Sigmoid colon (tissue), 7 donors: ENCODE results near the gene ZNF318. TPM values are rescaled to one million over a fixed set of nuclear protein-coding genes. Genes with fewer than 3 reads are reported as not detected.
A peak's percentile ranks its signal among the peaks of the same experiment; 100 is the strongest.

ENCODE experiments used
- DNase-seq: peaks from one replicate; pipeline ENCODE4 v3.0.0-alpha.2; 2019
- H3K27ac ChIP-seq, 4 donors: fragments of 200-600 bp; sonication (generic); one replicate each; pipeline ENCODE4 v1.5.1; 2016 to 2019; ENCODE audit warnings: mild to moderate bottlenecking in 1 of 4
- H3K27me3 ChIP-seq, 3 donors: fragments of 200-600 bp; sonication (generic); one replicate each; pipeline ENCODE4 v1.5.1; 2019; ENCODE audit warnings: mild to moderate bottlenecking in 1 of 3
- H3K36me3 ChIP-seq, 4 donors: fragments of 200-600 bp; sonication (generic); one replicate each; pipeline ENCODE4 v1.5.1; 2016 to 2019
- H3K4me1 ChIP-seq, 4 donors: fragments of 200-600 bp; sonication (generic); one replicate each; pipeline ENCODE4 v1.5.1; 2017 to 2019
- H3K4me3 ChIP-seq, 4 donors: fragments of 200-600 bp; sonication (generic); one replicate each; pipeline ENCODE4 v1.5.1; 2017 to 2019; ENCODE audit warnings: mild to moderate bottlenecking in 2 of 4, moderate library complexity in 1 of 4
- H3K9me3 ChIP-seq, 4 donors: fragments of 200-600 bp in 3 of 4; sonication (generic) in 3 of 4; one replicate each; pipeline versions ENCODE4 v1.5.1 to v1.6.1; 2013 to 2019
- EP300 ChIP-seq, 4 donors: sonication (generic); formaldehyde crosslinking; IDR thresholded peaks; one replicate each; pipeline ENCODE4 v1.6.1; 2017; ENCODE audit warnings: antibody characterized with exemption in 4 of 4
- POLR2A ChIP-seq, 2 donors: fragments of 450-650 bp; IDR thresholded peaks; one replicate each; pipeline ENCODE4 v1.6.1; 2016; ENCODE audit warnings: antibody characterized with exemption in 2 of 2, mild to moderate bottlenecking in 2 of 2, moderate library complexity in 2 of 2
- POLR2AphosphoS5 ChIP-seq, 4 donors: sonication (generic); formaldehyde crosslinking; IDR thresholded peaks; one replicate each; pipeline ENCODE4 v1.6.1; 2017; ENCODE audit warnings: antibody characterized with exemption in 4 of 4
- WGBS, 2 donors: extraction: QIAGEN DNeasy Blood & Tissue Kit; methylation state at CpG; one replicate each; pipeline ENCODE4 v1.1.7; 2013; 5-methylcytosine and 5-hydroxymethylcytosine counted together
- intact Hi-C: fragments of 100-400 bp; cut with DNase I; formaldehyde crosslinking; loops from one replicate; pipeline ENCODE4 v1.15.1; 2023
- polyA plus RNA-seq, 3 donors: library from polyadenylated mRNA; stranded (reverse); fragments of 200-250 nt; gene quantifications; one replicate each; pipeline ENCODE4 v1.2.3, GENCODE V29; 2013
- small RNA-seq, 3 donors: library from RNA; depleted of rRNA; stranded (forward); fragments of <200 nt; gene quantifications; one replicate each; pipeline ENCODE3, GENCODE V24; 2016
- total RNA-seq, 4 donors: library from RNA; depleted of rRNA; stranded (reverse); fragments of >200 nt; gene quantifications; one replicate each; pipeline ENCODE4 v1.1.0, GENCODE V29; 2016
- TF ChIP-seq, protein P1 (sequence below), 4 experiments: fragments of 450-650 bp in 3 of 4; fragments of 200-600 bp in 1 of 4; IDR thresholded peaks; one replicate each; pipeline ENCODE4 v1.5.1; 2016 to 2019; ENCODE audit warnings: antibody characterized with exemption in 4 of 4, mild to moderate bottlenecking in 3 of 4, moderate library complexity in 2 of 4
- donor health status: healthy with polysubstance abuse.
- donor health status: Bipolar disorder and iron deficiency.
- donor health status: healthy.

ZNF318 gene
- total and polyA plus RNA-seq, 7 donors: 2.1 to 19.1 (median 12.7) TPM

DNA sequence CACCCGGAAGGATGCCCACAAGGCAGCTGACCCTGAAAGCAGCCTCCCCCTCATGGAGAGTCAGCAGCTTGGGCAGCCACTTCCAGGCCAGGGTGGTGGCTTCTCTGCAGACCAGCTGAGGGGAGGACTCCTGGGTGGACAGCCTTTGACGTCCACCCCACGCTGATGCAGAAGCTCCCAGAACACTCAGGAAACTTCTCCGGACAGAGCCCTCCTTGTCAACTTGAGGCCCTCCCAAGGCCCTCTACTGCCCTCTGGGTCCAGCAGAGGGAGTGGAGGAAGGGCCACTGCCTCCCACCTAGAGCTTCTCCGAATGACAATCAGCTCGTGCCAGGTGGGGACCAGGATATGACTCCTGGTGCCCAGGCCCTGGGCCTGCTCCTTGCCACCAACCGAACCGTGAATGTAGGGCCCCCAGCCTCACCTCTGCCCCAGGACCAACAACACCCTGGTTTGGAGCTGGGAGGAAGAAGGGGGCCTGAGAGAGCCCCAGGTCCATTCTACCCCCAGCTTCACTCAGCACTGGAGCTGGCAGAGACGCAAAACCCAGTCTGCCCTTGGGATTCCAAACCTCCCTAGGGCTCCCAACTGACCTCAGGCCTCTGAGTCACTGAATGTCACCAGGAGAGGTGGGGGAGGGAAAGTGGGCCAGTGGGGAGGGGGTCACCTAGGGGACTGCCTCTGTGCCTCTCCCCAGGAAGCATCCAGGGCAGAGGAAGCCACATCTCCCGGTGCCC lies 82.3 kb downstream of the ZNF318 start:
- WGBS, 2 donors: 72 to 80% methylated on average over 10 of the region's 10 CpGs
- DNase-seq: no peak
- Histone ChIP-seq H3K27me3 (peaks cover 7 to 36% (median 19%) of the 10 kb centered on the region in 3 donors), H3K4me3 (no peak overlapping the region), H3K36me3 (no peaks in the 10 kb centered on the region), H3K4me1 (peaks cover 0 to 10% (median 0%) of the 10 kb centered on the region in 4 donors), H3K9me3 (no peaks in the 10 kb centered on the region), H3K27ac (no peak overlapping the region)
- intact Hi-C loops: no loop called here
- no peak for TF ChIP-seq POLR2A (IDR thresholded peaks at IDR 0.05)
- TF ChIP-seq, protein P1, sequence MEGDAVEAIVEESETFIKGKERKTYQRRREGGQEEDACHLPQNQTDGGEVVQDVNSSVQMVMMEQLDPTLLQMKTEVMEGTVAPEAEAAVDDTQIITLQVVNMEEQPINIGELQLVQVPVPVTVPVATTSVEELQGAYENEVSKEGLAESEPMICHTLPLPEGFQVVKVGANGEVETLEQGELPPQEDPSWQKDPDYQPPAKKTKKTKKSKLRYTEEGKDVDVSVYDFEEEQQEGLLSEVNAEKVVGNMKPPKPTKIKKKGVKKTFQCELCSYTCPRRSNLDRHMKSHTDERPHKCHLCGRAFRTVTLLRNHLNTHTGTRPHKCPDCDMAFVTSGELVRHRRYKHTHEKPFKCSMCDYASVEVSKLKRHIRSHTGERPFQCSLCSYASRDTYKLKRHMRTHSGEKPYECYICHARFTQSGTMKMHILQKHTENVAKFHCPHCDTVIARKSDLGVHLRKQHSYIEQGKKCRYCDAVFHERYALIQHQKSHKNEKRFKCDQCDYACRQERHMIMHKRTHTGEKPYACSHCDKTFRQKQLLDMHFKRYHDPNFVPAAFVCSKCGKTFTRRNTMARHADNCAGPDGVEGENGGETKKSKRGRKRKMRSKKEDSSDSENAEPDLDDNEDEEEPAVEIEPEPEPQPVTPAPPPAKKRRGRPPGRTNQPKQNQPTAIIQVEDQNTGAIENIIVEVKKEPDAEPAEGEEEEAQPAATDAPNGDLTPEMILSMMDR (IDR thresholded peaks at IDR 0.05): peak in 1 of 4 experiments; percentile 18

DNA sequence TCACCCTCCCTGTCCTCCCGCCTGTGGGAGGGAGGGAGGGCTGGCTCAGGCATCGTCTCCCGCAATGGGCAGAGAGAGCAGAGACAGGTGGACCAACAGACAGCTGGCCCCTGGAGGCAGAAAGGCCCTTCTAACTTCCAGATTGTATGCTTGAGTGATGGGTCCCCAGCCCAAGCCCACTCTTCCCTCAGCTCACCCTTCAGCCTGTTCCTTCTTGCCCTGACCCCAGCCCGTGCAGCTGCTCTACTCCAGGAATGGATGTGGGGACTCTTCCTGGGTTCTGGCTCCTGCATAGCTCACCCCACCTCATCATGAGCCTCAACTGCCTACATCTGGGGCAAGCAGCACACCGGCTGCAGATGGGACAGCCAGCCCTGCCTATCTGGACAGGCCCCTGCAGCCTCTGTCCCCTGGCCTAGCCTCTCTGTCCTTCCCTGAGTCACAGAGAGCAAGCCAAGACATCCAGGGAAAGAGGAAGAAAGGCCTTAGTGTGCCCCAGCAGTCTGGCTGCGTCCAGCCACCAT lies 82.9 kb downstream of the ZNF318 start:
- H3K27ac ChIP-seq: no peak overlapping the region
- WGBS, 2 donors: 92 to 95% methylated on average over 6 of the region's 6 CpGs
- peaks cover 0 to 10% (median 0%) of the 10 kb centered on the region in 4 donors for H3K4me1 ChIP-seq
- TF ChIP-seq POLR2AphosphoS5 (IDR thresholded peaks at IDR 0.05) (no peak), EP300 (IDR thresholded peaks at IDR 0.05) (no peak)
- H3K4me3 ChIP-seq: no peak overlapping the region
- no peaks in the 10 kb centered on the region for H3K9me3 ChIP-seq
- DNase-seq: no peak
- H3K27me3 ChIP-seq: peaks cover 7 to 36% (median 19%) of the 10 kb centered on the region in 3 donors
- no peaks in the 10 kb centered on the region for H3K36me3 ChIP-seq
- intact Hi-C loops: no loop called here

Small RNA genes lying within 50 kb of the gene (small RNA-seq; reads per million reads assigned to genes)
- 0 reads per million in 3 donors for gene AL590383.1
- gene RPL12P47: 0 reads per million in 3 donors

Other genes starting within 250 kb of the ZNF318 start
- gene SRF, start 198.4 kb downstream of the ZNF318 start, total RNA-seq: 10 to 100 TPM; 64.2 to 96.9 (median 89.1) TPM
- gene SRF, start 198.4 kb downstream of the ZNF318 start, polyA plus RNA-seq: 10 to 100 TPM; 12.6 to 31.2 (median 13.9) TPM
- gene CUL9, start 187.5 kb downstream of the ZNF318 start, total RNA-seq: 10 to 100 TPM; 21.7 to 49.6 (median 31.9) TPM
- 10 to 100 TPM in 2 of 3 donors, 1 to 10 TPM in 1; 5.1 to 32.9 (median 12.6) TPM for gene CUL9, start 187.5 kb downstream of the ZNF318 start, polyA plus RNA-seq
- gene DNPH1, start 140.2 kb downstream of the ZNF318 start, total RNA-seq: 10 to 100 TPM; 32.1 to 96.0 (median 90.3) TPM
- gene DNPH1, start 140.2 kb downstream of the ZNF318 start, polyA plus RNA-seq: 100 to 1,000 TPM; 155 to 188 (median 163) TPM
- under 1 TPM in 3 of 4 donors, not detected in 1; under 0.01 to 0.55 (median 0.27) TPM for gene TTBK1, start 126.2 kb downstream of the ZNF318 start, total RNA-seq
- under 1 TPM; under 0.01 to 0.41 (median 0.23) TPM for gene TTBK1, start 126.2 kb downstream of the ZNF318 start, polyA plus RNA-seq
- gene SLC22A7, start 71.4 kb downstream of the ZNF318 start, total RNA-seq: not detected
- gene SLC22A7, start 71.4 kb downstream of the ZNF318 start, polyA plus RNA-seq: not detected
- gene CRIP3, start 60.8 kb downstream of the ZNF318 start, total RNA-seq: not detected
- 1 to 10 TPM in 1 of 3 donors, not detected in 2; 5.2 TPM for gene CRIP3, start 60.8 kb downstream of the ZNF318 start, polyA plus RNA-seq
- 10 to 100 TPM; 11.5 to 24.9 (median 12.3) TPM for gene ABCC10, start 57.9 kb upstream of the ZNF318 start, total RNA-seq
- gene ABCC10, start 57.9 kb upstream of the ZNF318 start, polyA plus RNA-seq: 10 to 100 TPM in 1 of 3 donors, 1 to 10 TPM in 2; 2.4 to 25.0 (median 5.1) TPM
- not detected for gene DLK2, start 85.9 kb upstream of the ZNF318 start, total RNA-seq
- under 1 TPM in 1 of 3 donors, not detected in 2; 0.64 TPM for gene DLK2, start 85.9 kb upstream of the ZNF318 start, polyA plus RNA-seq
- gene TJAP1, start 107.9 kb upstream of the ZNF318 start, total RNA-seq: 10 to 100 TPM; 14.8 to 27.1 (median 23.6) TPM
- 10 to 100 TPM in 1 of 3 donors, 1 to 10 TPM in 2; 3.0 to 20.0 (median 9.0) TPM for gene TJAP1, start 107.9 kb upstream of the ZNF318 start, polyA plus RNA-seq
- 1 to 10 TPM in 2 of 4 donors, under 1 TPM in 2; 0.33 to 1.1 (median 0.72) TPM for gene LRRC73, start 140.7 kb upstream of the ZNF318 start, total RNA-seq
- gene LRRC73, start 140.7 kb upstream of the ZNF318 start, polyA plus RNA-seq: under 1 TPM in 1 of 3 donors, not detected in 2; 0.47 TPM
- gene YIPF3, start 147.3 kb upstream of the ZNF318 start, total RNA-seq: 10 to 100 TPM; 58.4 to 74.2 (median 66.0) TPM
- 10 to 100 TPM; 35.4 to 93.6 (median 42.6) TPM for gene YIPF3, start 147.3 kb upstream of the ZNF318 start, polyA plus RNA-seq
- 10 to 100 TPM; 11.9 to 25.5 (median 19.1) TPM for gene POLR1C, start 147.4 kb upstream of the ZNF318 start, total RNA-seq
- 10 to 100 TPM; 12.6 to 39.5 (median 14.3) TPM for gene POLR1C, start 147.4 kb upstream of the ZNF318 start, polyA plus RNA-seq
- 10 to 100 TPM; 13.7 to 53.7 (median 14.7) TPM for gene XPO5, start 206.4 kb upstream of the ZNF318 start, total RNA-seq
- 10 to 100 TPM in 1 of 3 donors, 1 to 10 TPM in 2; 3.0 to 11.5 (median 7.8) TPM for gene XPO5, start 206.4 kb upstream of the ZNF318 start, polyA plus RNA-seq
- 1 to 10 TPM; 4.9 to 7.8 (median 6.3) TPM for gene POLH, start 206.5 kb upstream of the ZNF318 start, total RNA-seq
- 1 to 10 TPM; 1.8 to 6.5 (median 3.0) TPM for gene POLH, start 206.5 kb upstream of the ZNF318 start, polyA plus RNA-seq